ENCODE results near the gene BASP1.
"Not testable (repeated sequence)": the region's sequence is repeated elsewhere in the genome, so short reads cannot be mapped to it uniquely, and the experiment has no call there.

The BASP1 gene

GRCh38 chr5:17185773-17186172 is 31.7 kb upstream of the BASP1 start:
- FAIRE-seq (no peak), DNase-seq (ENCODE audit: insufficient read length, low spot score) (no peak)

GRCh38 chr5:17186256-17186655 is 31.2 kb upstream of the BASP1 start:
- FAIRE-seq = no peak
- DNase-seq (ENCODE audit: insufficient read length, low spot score) = no peak
- no peak for TF ChIP-seq POLR2A (IDR thresholded peaks at IDR 0.05; ENCODE audit: low read depth, low read length)

More at GRCh38 chr5:17185773-17186172, 31.7 kb upstream of the BASP1 start:
- no peak for TF ChIP-seq POLR2A (IDR thresholded peaks at IDR 0.05; ENCODE audit: low read depth, low read length)

DNA sequence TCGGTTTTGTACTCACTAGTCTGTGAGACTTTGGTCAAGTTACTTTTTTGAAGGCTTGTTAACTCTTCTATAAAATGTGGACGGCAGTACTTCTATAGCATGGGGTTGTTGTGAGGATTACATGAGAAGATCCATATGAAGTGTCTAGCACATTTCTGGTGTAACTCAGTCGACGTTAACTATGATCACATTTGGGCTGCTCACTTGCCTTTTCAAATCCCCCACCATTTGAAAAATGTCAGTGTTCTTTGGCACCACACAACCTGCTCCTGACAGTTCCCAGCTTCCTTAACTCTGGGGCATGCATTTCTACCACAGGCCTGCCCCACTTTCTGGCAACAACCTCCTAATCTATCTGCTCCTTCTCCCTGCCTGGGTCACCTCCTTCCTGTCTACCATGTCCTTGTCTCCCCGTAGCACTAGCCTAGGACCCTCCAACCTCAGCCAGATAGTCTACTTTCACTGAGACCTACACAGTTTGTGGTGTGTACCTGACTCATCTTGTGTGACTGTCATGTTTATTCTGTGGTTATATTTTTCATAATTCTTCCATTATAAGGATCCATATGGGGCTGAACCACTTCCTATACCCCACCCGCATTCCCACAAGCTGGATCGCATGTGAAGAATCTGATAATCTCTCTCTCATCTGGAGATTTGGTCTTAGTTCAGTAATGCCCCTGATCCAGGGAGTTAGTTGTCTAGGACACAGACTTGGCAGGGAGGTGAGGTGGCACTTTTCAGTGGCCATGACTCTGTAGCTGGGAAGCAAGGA is 30.2 kb upstream of the BASP1 start:
- no peak for FAIRE-seq
- TF ChIP-seq POLR2A (IDR thresholded peaks at IDR 0.05; ENCODE audit: low read depth, low read length) = no peak
- no peak for DNase-seq (ENCODE audit: insufficient read length, low spot score)

DNA sequence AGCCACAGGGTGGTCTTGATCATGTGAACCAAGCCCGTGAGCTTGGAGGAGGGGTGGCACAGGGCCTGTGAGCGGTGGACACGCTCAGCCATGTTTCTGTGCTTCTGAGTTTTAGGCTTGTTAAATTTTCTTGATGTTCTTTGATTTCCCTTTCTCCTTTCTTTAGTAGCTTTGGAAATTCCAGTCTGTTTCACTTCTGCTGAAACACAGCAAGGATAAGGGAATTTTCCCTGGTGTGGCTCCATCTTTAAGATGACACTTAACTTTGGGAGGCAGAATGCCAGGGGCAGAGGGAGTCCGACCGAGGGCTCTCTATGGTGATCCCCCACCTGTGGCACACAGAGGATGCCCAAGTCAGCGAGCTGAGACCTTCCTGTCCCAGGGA is 29.7 kb upstream of the BASP1 start:
- no peak for DNase-seq (ENCODE audit: insufficient read length, low spot score)
- no peak for TF ChIP-seq POLR2A (IDR thresholded peaks at IDR 0.05; ENCODE audit: low read depth, low read length)
- no peak for FAIRE-seq

- no peak for DNase-seq (ENCODE audit: insufficient read length, low spot score)
- TF ChIP-seq POLR2A (IDR thresholded peaks at IDR 0.05; ENCODE audit: low read depth, low read length) = no peak
- peak; percentile 6 for FAIRE-seq
These were observed 27.9 kb upstream of the BASP1 start for GRCh38 chr5:17189381-17190036.

DNA sequence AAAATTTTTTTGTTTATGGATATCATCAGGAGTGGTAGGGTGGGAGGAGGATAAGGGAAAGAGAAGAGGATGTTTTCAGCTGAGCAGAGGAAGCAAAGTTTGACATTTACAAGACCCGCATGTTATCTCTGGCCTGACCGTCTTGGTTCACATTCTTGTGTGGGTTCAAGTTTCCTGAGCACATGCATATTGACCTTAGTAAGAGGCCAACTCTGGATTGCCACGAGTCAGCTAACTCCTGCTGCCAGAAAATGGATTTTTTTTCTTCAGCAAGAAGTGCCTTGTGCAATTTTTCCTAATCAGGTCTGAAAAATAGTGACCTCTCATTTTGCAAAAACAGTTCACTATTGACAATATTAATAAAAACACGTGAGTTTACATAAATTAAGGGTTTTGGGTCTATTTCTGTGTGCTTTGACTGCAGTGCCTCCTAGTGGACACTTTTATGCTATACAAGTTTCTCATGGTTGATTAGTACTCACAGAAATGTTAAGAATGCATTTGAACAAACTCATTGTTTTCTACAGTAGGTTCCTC is 27.1 kb upstream of the BASP1 start:
- DNase-seq (ENCODE audit: insufficient read length, low spot score) (no peak), FAIRE-seq (peak; percentile 50)
- TF ChIP-seq POLR2A (IDR thresholded peaks at IDR 0.05; ENCODE audit: low read depth, low read length) = no peak

DNA sequence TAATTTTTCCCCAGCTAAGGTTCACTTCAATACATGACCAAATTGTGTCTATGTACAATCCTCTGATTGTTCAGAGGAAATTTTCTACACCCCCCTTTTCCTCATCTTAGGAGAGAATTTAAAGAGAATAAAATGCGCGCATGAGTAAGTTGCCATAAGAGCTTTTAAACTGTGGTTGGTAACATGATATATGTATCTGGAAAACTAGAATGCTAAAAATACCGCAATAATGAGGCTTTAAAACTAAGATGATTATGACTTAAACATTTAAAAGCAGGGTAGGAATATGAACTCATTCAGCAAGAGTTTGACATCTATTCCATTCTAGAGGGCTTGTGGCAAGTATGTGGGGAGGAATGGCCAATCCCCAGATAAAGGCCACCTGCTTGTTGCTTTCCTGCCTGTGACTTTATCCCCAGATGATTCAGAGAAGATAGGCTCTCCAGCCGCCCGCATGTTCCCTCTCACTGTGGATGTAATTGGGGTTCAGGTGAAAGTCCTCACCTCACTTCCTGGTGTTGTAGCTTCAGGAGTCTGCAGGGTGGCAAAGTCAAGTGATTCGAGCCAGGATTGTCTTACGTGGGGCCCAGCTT is 26.5 kb upstream of the BASP1 start:
- no peak for DNase-seq (ENCODE audit: insufficient read length, low spot score)
- no peak for FAIRE-seq
- TF ChIP-seq POLR2A (IDR thresholded peaks at IDR 0.05; ENCODE audit: low read depth, low read length) = no peak

- FAIRE-seq; DNase-seq (ENCODE audit: insufficient read length, low spot score): not testable (repeated sequence)
These were observed 25.9 kb upstream of the BASP1 start for GRCh38 chr5:17191574-17191973.

- FAIRE-seq (no peak), DNase-seq (ENCODE audit: insufficient read length, low spot score) (no peak)
- no peak for TF ChIP-seq POLR2A (IDR thresholded peaks at IDR 0.05; ENCODE audit: low read depth, low read length)
These were observed 25.2 kb upstream of the BASP1 start for GRCh38 chr5:17192191-17192590.

DNA sequence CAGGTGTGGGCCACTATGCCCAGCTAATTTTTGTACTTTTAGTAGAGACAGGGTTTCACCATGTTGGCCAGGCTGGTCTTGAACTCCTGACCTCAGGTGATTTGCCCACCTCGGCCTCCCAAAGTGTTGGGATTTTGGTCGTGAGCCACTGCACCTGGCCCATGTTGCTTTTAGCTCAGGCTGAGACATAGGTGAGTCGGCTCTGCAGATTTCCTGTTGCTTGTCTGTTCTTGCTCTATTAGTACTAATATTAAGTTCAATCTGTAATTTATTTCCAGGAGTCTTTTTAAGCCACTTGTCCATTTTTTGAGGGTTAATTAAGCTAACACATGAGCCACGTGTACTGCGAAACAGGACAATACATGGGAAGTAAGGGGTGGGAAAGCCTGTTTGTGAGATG is 21.4 kb upstream of the BASP1 start:
- no peak for DNase-seq (ENCODE audit: insufficient read length, low spot score)
- no peak for TF ChIP-seq POLR2A (IDR thresholded peaks at IDR 0.05; ENCODE audit: low read depth, low read length)
- no peak for FAIRE-seq

DNA sequence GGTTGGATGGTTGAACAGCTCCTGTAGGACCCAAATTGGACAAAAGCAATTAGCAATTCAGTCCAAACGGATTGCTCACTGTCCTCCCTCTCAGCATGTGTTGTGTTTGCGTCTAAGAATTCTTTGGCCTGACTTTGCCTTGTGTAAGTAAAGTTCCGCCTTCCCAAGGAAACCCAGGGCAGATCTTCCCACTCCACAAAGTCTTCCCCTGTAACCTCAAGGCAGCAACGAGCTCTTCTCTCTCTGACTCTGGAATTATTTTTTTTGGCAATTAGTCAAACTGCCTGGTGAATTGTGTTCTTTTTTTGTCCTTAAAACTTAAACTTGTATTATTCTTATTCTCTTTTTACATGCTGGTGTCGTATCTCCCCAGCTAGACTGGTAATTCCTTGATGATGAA is 20.7 kb upstream of the BASP1 start:
- TF ChIP-seq POLR2A (IDR thresholded peaks at IDR 0.05; ENCODE audit: low read depth, low read length) = no peak
- no peak for DNase-seq (ENCODE audit: insufficient read length, low spot score)
- no peak for FAIRE-seq

DNA sequence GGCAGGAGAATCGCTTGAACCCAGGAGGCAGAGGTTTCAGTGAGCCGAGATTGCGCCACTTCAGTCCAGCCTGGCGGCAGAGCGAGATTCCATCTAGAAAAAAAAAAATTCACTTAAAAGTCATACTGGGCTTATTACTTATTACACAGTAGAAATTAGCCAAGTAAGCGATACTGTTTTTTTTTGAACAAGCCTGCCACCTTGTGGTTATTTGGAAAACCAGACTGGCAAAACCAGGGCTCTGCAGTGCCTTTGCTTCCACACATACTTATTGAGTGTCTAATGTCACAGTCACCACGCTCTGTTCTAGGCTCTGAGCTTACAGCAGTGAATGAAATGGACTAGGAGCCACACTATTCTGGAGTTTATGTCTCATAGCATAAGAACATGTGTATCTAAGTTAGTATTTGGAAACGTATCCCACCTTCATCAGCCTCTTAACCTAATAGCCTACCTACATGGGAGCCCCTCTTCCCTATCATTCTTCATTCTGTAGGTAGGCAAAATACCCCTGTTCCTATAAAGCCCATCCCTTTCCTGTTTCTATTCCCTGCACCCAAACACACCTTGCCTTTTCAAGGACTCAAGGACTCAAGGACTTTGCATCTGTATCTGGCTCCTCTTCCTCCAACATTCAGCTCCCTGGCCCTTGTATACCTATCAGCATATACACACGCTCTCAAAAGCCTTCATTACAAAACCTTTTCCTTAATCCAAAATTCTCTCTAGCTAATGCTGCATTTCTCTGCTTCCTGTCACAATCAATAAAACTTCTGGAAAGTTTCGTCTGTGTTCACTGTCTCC is 13.9 kb upstream of the BASP1 start:
- DNase-seq (ENCODE audit: insufficient read length, low spot score) = peak; percentile 52
- TF ChIP-seq POLR2A (IDR thresholded peaks at IDR 0.05; ENCODE audit: low read depth, low read length) = no peak
- FAIRE-seq = peak; percentile 87

- no peak for TF ChIP-seq POLR2A (IDR thresholded peaks at IDR 0.05; ENCODE audit: low read depth, low read length)
- DNase-seq (ENCODE audit: insufficient read length, low spot score) (no peak), FAIRE-seq (no peak)
These were observed 13.3 kb upstream of the BASP1 start for GRCh38 chr5:17204133-17204489.

DNA sequence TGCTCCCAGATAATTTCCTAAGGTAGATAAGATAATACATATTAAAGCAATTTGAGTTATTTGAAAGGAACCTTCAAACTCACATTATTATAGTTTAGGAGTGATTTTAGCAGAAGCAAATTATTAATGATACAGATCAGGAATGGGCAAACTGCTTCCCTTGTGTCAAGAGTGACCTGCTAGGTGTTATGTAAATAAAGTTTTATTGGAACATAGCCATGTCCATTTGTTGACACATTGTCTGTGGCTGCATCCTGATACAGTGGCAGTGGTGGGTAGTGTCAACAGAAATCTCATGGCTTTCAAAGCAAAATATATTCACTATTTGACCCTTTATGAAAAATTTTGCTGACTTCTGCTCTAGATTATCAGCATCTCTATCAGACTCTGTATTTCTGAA is 11.4 kb upstream of the BASP1 start:
- DNase-seq (ENCODE audit: insufficient read length, low spot score) (no peak), FAIRE-seq (no peak)
- no peak for TF ChIP-seq POLR2A (IDR thresholded peaks at IDR 0.05; ENCODE audit: low read depth, low read length)
